Fibroblast of upper back skin (primary cell): Measurements from ENCODE around the gene MXRA5.
"Not testable (repeated sequence)": the region's sequence is repeated elsewhere in the genome, so short reads cannot be mapped to it uniquely, and the experiment has no call there.

Experiments
- DNase-seq: peaks from one replicate; pipeline ENCODE4 v3.0.0-alpha.2; 2013

Gene MXRA5, protein sequence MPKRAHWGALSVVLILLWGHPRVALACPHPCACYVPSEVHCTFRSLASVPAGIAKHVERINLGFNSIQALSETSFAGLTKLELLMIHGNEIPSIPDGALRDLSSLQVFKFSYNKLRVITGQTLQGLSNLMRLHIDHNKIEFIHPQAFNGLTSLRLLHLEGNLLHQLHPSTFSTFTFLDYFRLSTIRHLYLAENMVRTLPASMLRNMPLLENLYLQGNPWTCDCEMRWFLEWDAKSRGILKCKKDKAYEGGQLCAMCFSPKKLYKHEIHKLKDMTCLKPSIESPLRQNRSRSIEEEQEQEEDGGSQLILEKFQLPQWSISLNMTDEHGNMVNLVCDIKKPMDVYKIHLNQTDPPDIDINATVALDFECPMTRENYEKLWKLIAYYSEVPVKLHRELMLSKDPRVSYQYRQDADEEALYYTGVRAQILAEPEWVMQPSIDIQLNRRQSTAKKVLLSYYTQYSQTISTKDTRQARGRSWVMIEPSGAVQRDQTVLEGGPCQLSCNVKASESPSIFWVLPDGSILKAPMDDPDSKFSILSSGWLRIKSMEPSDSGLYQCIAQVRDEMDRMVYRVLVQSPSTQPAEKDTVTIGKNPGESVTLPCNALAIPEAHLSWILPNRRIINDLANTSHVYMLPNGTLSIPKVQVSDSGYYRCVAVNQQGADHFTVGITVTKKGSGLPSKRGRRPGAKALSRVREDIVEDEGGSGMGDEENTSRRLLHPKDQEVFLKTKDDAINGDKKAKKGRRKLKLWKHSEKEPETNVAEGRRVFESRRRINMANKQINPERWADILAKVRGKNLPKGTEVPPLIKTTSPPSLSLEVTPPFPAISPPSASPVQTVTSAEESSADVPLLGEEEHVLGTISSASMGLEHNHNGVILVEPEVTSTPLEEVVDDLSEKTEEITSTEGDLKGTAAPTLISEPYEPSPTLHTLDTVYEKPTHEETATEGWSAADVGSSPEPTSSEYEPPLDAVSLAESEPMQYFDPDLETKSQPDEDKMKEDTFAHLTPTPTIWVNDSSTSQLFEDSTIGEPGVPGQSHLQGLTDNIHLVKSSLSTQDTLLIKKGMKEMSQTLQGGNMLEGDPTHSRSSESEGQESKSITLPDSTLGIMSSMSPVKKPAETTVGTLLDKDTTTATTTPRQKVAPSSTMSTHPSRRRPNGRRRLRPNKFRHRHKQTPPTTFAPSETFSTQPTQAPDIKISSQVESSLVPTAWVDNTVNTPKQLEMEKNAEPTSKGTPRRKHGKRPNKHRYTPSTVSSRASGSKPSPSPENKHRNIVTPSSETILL (N-terminal part only)

DNA sequence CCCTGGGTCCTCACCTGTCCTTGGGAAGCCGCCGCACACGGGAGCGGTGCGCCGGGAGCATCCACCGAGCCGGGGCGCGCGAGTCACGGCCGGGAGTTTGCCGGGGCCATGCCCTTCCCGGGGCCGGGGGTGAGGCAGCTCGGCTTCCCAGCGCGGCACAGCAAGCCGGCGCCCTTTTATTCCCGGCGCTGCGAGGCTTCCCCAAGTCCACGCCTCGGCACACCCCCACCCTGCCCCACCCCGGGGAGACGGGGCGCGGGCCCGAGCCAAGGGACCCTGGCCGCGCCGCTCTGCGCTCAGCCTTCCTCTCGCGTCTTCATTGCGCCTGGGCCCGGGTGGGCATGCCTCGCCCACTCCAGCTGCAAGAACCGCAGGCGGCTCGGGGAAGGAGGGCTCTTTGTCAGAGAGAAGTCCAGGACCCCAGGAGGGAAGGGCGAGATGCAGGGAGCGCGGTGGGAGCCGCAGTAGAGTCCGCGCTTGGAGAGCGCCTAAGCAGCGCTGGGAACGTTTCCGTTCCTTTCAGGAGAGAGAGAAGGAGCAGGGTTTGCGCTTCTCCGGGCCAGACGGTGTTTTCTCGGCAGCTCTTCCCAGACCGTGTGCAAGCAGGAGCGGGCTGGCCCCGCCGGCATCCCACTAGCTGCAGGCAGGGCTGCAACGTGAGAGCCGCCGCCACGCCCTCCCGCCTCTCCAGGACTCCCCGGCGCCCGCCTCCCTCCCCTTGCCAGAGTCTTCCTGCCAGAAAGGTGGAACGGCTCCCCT, at the start of gene MXRA5:
MXRA5 (minus strand) TSS at position 152 of the 759 bp plus-strand sequence. CDS start 2,819 bp downstream, outside the sequence.
- peak; percentile 53 for DNase-seq

- DNase-seq: peak; percentile 94
Observed at GRCh38 chrX:3393581-3394111, 47.2 kb upstream of the MXRA5 start.

DNA sequence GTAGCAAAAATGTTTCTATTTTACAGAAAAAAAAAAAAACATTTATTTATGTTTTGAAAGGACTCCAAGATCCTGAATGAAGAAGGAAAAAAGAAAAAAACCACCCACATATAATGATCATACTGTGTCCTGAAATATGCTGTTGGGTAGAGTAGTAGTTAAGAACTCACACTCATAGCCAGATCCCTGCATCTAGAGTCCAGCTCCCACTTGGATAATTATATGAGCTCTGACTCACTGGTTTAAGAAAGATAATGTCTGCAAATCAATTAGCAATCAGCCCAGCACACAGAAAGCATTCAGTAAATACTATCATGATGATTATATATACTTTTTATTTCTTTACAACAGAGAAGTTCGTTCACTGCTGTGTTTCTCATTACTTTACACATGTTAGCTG, 46.7 kb upstream of the MXRA5 start:
- no peak for DNase-seq

DNA sequence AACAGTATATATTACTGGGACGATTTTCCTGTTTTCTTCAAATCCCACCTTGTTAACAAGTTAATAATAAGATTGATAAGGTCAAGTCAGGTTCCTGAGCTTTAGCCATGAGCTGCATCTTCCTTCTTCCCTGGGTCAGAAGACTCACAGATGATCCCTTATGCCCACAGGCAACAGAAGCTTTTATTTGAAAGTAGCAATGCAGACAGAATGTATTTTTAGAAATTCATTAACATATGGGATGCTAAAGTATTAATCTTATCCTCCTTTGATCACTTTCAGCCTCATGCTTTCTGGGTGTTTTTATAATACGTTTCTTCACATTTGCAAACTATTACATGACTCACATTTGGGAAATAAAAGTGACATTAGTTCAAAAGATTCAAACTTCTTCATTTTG, 42.0 kb upstream of the MXRA5 start:
- no peak for DNase-seq

DNA sequence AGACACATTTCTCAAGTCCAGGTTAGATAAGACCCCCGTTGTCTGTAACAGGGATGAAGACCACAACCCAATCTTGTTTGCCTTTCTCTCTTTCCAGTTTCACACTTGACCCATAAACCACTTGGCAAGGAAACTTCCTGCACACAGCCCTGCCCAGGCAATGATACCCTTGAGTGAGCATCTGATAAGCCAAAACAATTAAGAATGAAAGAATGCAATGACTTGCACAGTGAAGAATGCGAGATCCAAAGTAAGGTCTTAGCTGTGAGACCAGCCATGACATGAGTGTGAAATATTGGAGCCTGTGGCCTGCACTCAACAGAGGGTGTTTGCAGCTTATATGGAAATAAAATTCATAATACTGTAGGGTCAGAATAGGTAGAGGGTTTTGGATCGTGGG, 37.9 kb upstream of the MXRA5 start:
- peak; percentile 46 for DNase-seq

DNA sequence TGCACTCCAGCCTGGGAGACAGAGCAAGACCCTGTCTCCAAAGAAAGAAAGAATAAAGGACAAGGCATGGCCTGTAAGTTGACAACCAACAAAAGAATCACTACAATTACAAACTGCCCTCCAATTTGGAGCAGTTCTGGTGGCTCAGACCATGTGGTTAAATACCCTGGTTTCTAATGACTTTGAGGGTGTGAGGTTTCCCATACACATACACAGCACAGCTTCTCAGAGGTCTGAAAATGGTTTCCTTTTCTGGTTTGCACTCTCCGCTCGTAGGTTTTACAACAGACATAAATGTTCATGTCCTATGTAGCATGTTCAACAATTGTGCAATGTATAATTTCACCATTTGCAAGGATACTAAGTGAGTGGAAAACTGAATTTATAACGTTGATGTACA, 34.2 kb upstream of the MXRA5 start:
- DNase-seq: no peak

- peak; percentile 16 for DNase-seq
Observed at GRCh38 chrX:3379111-3379510, 32.7 kb upstream of the MXRA5 start.

DNA sequence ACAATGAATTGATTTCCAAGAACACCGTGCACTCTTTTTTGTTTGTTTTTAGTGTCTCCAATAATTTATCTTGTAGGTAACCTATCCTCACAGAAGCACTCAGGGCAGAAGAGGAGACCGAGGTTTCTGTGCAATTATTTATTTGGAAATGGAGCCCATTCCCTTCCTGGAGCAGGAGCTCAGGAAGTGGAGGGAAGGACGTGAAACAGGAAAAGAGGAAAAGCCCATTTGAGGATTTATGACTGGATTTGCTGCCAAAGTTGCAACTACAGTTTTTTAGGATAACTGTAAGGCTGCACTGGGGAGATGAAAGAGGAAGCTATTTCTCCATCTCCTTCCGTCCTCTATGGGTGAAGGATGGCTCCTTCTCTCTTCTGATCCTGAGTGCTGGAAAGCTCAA, 31.7 kb upstream of the MXRA5 start:
- no peak for DNase-seq

DNA sequence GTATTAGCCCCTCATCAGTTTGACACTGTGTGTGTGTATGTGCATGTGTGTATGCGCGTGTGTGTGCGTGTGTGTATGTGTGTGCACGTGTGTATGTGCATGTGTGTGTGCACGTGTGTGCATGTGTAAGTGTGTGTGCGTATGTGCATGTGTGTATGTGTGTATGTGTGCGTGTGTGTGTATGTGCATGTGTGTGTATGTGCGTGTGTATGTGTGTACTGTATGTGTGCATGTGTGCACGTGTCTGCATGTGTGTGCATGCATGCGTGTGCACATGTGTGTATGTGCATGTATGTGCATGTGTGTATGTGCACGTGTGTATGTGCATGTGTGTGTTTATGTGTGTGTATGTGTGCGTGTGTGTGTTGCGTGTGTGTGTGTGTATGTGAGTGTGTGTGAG, 31.1 kb upstream of the MXRA5 start:
- DNase-seq: no peak

- DNase-seq: not testable (repeated sequence)
Observed at GRCh38 chrX:3375878-3376508, 29.5 kb upstream of the MXRA5 start.

DNA sequence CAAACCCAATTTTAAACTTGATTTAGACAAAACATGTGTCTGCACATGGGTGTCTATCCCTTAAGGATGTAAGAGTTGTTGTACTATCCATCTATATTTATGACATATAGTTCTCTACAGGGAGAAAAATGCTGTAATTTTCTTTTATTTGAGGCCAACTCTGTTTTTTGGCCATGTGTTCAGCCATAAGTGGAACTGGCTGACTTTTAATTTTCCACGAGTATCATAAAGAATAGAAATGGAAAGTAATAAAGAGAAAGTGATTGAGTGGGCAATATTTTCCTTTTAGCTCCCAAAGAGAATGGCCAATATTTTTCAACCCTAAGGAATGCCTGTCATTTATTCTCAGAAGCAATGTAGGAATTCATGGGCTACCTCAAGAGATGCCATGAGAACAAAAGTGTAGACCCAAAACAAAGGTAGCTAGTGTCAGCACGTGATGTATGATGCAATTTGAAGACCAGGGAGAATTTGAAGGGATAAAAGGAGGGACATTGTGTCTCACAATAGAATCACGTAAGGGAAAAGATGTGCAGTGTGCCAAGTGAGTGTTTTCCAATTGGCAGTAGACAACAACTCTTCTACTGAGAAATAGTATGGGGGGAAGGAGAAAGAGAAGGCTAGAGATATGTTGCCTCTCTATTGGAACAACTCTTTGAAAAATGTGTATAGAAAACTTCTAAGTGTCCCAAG, 27.8 kb upstream of the MXRA5 start:
- DNase-seq: no peak

GRCh38 chrX:3371163-3371562, 24.7 kb upstream of the MXRA5 start:
- DNase-seq: no peak

GRCh38 chrX:3370656-3371055, 24.2 kb upstream of the MXRA5 start:
- no peak for DNase-seq

GRCh38 chrX:3362956-3363355, 16.5 kb upstream of the MXRA5 start:
- no peak for DNase-seq

DNA sequence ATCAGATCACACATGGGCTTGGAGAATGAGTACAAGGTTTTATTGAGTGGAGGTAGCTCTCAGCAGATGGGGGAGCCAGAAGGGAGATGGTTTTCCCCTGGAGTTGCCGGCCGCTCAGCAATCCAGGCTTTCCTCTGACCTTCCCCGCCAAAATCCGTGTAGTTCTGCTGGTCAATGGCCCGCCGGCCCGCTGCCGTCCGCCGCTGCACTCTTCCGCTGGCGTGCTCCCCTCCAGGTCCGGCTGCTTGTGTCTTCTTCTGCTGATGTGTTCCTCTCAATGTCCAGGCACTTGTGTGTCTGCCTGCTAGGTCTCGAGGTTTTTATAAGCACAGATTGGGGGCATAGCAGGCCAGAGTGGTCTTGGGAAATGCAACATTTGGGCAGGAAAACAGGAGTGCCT, 14.4 kb upstream of the MXRA5 start:
- DNase-seq: no peak

- DNase-seq: peak; percentile 19
Observed at GRCh38 chrX:3352741-3353140, 6.3 kb upstream of the MXRA5 start.

- no peak for DNase-seq
Observed at GRCh38 chrX:3351276-3351675, 4.8 kb upstream of the MXRA5 start.

- no peak for DNase-seq
Observed at GRCh38 chrX:3348191-3348590, 1.7 kb upstream of the MXRA5 start.

- peak; percentile 61 for DNase-seq
Observed at GRCh38 chrX:3345281-3346191, 916 bp downstream of the MXRA5 start.

GRCh38 chrX:3343569-3343968, 2.9 kb downstream of the MXRA5 start:
- peak; percentile 9 for DNase-seq
